ENCODE data around the gene MTERF4. TPM values are rescaled to one million over a fixed set of nuclear protein-coding genes. Genes with fewer than 3 reads are reported as not detected.
"Not testable (repeated sequence)": the region's sequence is repeated elsewhere in the genome, so short reads cannot be mapped to it uniquely, and the experiment has no call there.

Gene MTERF4
- total RNA-seq, 2 donors from 2014 or later: 24.6 to 39.4 TPM

- H3K27ac ChIP-seq: no peak overlapping the region
- TF ChIP-seq CTCF (IDR thresholded peaks at IDR 0.05): no peak
- no peaks in the 10 kb centered on the region for H3K9me3 ChIP-seq
- no peak overlapping the region for H3K4me3 ChIP-seq
- ATAC-seq (ENCODE audit: insufficient number of reproducible peaks, low FRiP score, low read depth): no peak
- no peaks in the 10 kb centered on the region for H3K27me3 ChIP-seq (replicated peaks; ENCODE audit: insufficient read depth)
- H3K36me3 ChIP-seq: peaks cover 44% of the 10 kb centered on the region
- peaks cover 8 to 13% of the 10 kb centered on the region in 2 donors for H3K4me1 ChIP-seq (ENCODE audit: control insufficient read depth in 1 of 2, low read depth in 2 of 2)
- no peak for DNase-seq (ENCODE audit: low spot score)
These were observed 5.1 kb downstream of the MTERF4 start for GRCh38 chr2:241096979-241097378.

DNA sequence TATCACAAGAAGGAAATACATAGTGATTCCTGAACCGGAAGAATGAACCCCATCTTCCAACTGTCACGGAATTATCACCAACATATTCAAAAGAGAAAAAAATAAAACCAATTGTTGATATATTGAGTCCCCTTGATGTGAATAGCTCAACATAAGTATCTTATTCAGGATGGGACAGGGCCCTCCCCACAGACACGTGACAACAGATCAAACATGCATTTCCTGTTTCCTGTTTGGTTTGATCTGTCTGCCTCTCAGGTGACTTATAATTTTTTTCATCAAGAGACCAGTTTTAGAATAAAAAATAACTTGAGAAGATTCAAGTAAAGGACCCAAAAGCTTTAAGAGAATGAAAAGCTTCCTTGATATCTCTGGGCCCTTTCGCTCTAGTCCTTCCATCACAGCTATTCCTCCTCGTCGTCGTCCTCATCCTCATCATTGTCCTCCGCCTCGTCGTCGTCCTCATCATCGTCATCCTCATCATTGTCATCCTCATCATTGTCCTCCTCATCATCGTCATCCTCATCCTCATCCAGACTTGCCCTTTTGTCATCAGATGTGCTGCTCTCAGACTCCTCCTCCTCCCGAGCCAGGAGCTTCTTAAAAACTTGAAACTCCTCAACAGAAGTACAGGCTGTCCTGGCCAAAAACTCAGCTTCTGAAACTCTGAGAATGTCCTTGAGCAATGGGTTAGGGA, 6.3 kb downstream of the MTERF4 start:
- H3K9me3 ChIP-seq: no peaks in the 10 kb centered on the region
- peaks cover 55% of the 10 kb centered on the region for H3K36me3 ChIP-seq
- no peak for TF ChIP-seq CTCF (IDR thresholded peaks at IDR 0.05)
- H3K4me1 ChIP-seq (ENCODE audit: control insufficient read depth in 1 of 2, low read depth in 2 of 2): peaks cover under 1 to 4% of the 10 kb centered on the region in 2 donors
- DNase-seq (ENCODE audit: low spot score): no peak
- no peaks in the 10 kb centered on the region for H3K27me3 ChIP-seq (replicated peaks; ENCODE audit: insufficient read depth)
- no peak for ATAC-seq (ENCODE audit: insufficient number of reproducible peaks, low FRiP score, low read depth)
- H3K4me3 ChIP-seq: no peak overlapping the region
- H3K27ac ChIP-seq: no peak overlapping the region

DNA sequence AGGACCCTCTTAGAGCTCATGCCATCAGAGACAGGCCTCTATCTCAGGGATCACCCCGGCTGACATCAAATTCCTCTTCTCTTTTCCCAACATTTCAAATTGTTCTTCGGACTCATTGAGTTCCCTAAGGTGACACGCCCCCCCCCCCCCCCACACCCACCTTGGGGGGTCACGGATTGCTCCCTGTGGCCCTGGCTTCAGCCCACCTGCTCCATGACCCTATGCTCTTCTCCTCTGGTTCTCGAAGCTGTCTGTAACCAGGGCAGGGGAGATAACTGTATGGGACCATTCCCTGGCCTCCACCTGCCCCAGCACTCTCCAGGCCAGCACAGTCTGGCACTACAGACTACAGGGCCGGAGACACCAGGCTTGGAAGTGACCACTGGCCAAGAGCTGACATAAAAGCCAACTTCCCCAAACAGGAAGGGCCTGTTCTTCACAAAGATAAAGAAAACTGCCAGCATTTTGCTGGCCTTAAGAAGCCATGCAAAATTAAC, 7.1 kb downstream of the MTERF4 start:
- no peaks in the 10 kb centered on the region for H3K27me3 ChIP-seq (replicated peaks; ENCODE audit: insufficient read depth)
- peaks cover 55% of the 10 kb centered on the region for H3K36me3 ChIP-seq
- H3K4me1 ChIP-seq (ENCODE audit: control insufficient read depth in 1 of 2, low read depth in 2 of 2): no peaks in the 10 kb centered on the region
- H3K4me3 ChIP-seq: no peak overlapping the region
- DNase-seq (ENCODE audit: low spot score): no peak
- TF ChIP-seq CTCF (IDR thresholded peaks at IDR 0.05): no peak
- no peaks in the 10 kb centered on the region for H3K9me3 ChIP-seq
- no peak for ATAC-seq (ENCODE audit: insufficient number of reproducible peaks, low FRiP score, low read depth)
- H3K27ac ChIP-seq: no peak overlapping the region

DNA sequence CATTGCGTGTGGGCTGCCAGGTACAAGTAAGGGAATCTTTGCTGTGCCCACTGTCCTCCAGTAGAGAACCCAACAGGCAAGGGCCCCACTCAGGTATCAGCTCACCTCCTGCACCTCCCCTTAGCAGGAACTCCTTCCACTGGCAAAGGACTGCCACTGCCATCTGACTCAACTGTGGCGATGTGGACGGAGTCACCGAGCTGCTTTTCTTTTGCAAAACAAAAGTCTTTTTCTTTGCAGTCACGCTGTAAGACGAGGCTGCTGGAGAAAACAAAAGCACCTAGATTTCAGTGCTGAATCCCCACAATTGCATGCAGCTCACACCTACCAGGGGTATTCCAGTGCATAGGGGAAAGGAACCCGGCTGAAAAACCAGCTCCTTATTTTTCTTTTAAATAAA, 7.9 kb downstream of the MTERF4 start:
- no peak overlapping the region for H3K4me3 ChIP-seq
- H3K9me3 ChIP-seq: no peaks in the 10 kb centered on the region
- no peak for DNase-seq (ENCODE audit: low spot score)
- no peaks in the 10 kb centered on the region for H3K4me1 ChIP-seq (ENCODE audit: control insufficient read depth in 1 of 2, low read depth in 2 of 2)
- H3K27me3 ChIP-seq (replicated peaks; ENCODE audit: insufficient read depth): no peaks in the 10 kb centered on the region
- H3K36me3 ChIP-seq: peaks cover 60% of the 10 kb centered on the region
- no peak for TF ChIP-seq CTCF (IDR thresholded peaks at IDR 0.05)
- no peak overlapping the region for H3K27ac ChIP-seq
- no peak for ATAC-seq (ENCODE audit: insufficient number of reproducible peaks, low FRiP score, low read depth)

GRCh38 chr2:241093133-241093781, 8.8 kb downstream of the MTERF4 start:
- not testable (repeated sequence) for ATAC-seq (ENCODE audit: insufficient number of reproducible peaks, low FRiP score, low read depth); H3K27me3 ChIP-seq (replicated peaks; ENCODE audit: insufficient read depth); H3K27ac ChIP-seq; H3K4me3 ChIP-seq; H3K9me3 ChIP-seq; H3K4me1 ChIP-seq (ENCODE audit: control insufficient read depth in 1 of 2, low read depth in 2 of 2); DNase-seq (ENCODE audit: low spot score)
- H3K36me3 ChIP-seq: peaks cover 69% of the 10 kb centered on the region

Data from thoracic aorta (tissue), 2 donors.